ENCODE results near the gene KCMF1. TPM values are rescaled to one million over a fixed set of nuclear protein-coding genes. Genes with fewer than 3 reads are reported as not detected.

Gene KCMF1
- polyA plus RNA-seq, 1 experiment, result 121 TPM

DNA sequence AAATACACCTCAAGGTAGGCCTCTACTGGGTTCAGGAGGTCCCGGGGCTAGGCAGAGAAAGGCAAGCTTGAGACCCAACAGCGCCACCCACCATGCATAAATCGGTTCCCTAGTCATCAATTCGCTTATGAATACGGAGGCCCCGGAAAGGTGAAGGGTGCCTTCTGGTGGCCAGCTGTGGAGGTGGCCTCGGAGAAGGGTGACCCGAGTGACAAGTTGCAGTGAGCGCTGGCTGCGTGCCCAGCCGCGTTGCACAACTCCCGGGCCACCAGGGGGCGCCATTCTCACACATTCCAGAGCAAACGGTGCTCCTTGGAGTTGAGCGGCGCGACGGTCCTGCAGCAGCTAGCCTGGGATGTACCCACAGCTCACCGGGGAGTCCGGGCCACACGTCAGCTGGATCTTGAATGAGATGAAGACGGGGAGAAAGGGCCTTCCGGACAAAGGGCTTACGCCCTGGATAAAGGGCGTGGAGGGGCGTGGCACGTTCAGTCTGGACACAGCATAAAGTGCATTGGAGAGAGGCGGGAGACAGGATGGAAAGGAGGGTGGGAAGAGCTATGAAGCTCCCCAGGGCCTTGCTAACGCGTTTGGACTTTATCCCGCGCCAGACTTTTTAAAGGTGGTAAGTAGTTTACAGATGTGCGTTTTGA, 45.1 kb upstream of the KCMF1 start:
- Histone ChIP-seq H3K4me3 (ENCODE audit: low read depth, low read length) (peak overlapping the region; percentile 57), H3K9me3 (ENCODE audit: control insufficient read depth, insufficient read depth, low read length) (no peaks in the 10 kb centered on the region; the same call in 1 of the 2 replicates), H3K27me3 (ENCODE audit: control insufficient read depth, insufficient read depth, low read length) (no peaks in the 10 kb centered on the region), H3K27ac (ENCODE audit: low read depth, low read length) (no peak overlapping the region)
- DNase-seq (ENCODE audit: low read depth, low spot score), result no peak
- CTCF ChIA-PET, result interaction anchor here (0.5 to 2.7 kb wide), 64 partner anchors 9 to 779 kb away, joined by 3 to 28 read pairs (median 4); partner anchors contain the start of gene SUCLG1
- POLR2A ChIA-PET, result interaction anchor here (0.6 to 1.7 kb wide), 6 partner anchors 17 to 50 kb away, joined by 3 to 12 read pairs (median 4); partner anchors contain the start of genes KCMF1 and TMSB10
- TF ChIP-seq, protein P1, sequence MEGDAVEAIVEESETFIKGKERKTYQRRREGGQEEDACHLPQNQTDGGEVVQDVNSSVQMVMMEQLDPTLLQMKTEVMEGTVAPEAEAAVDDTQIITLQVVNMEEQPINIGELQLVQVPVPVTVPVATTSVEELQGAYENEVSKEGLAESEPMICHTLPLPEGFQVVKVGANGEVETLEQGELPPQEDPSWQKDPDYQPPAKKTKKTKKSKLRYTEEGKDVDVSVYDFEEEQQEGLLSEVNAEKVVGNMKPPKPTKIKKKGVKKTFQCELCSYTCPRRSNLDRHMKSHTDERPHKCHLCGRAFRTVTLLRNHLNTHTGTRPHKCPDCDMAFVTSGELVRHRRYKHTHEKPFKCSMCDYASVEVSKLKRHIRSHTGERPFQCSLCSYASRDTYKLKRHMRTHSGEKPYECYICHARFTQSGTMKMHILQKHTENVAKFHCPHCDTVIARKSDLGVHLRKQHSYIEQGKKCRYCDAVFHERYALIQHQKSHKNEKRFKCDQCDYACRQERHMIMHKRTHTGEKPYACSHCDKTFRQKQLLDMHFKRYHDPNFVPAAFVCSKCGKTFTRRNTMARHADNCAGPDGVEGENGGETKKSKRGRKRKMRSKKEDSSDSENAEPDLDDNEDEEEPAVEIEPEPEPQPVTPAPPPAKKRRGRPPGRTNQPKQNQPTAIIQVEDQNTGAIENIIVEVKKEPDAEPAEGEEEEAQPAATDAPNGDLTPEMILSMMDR (IDR thresholded peaks at IDR 0.05; ENCODE audit: low read depth, low read length), result peak; percentile 89

DNA sequence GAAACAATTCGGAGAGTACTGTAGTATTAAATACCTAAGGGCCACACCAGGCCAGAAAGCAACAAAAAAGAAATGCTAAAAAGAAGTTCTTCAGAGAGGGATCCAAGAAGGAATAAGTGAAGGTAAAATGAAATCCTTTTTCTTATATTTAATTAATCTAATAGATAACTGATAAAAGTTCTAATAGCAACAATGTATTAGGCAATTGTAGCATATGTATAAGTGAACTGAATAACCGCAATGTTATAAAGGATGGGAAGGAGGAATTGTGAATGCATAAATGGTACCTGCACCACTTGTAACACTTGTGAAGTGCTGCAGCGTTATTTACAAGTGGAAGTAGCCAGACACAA, 43.7 kb upstream of the KCMF1 start:
- ChIA-PET POLR2A (no interaction called here), CTCF (interaction anchor here (1.8 to 2.2 kb wide), 4 partner anchors 14 to 373 kb away, joined by 6 to 24 read pairs (median 14); no protein-coding TSS in a partner anchor)
- DNase-seq (ENCODE audit: low read depth, low spot score), result no peak
- Histone ChIP-seq H3K4me3 (ENCODE audit: low read depth, low read length) (peak overlapping the region; percentile 56), H3K9me3 (ENCODE audit: control insufficient read depth, insufficient read depth, low read length) (no peaks in the 10 kb centered on the region; the same call in 1 of the 2 replicates), H3K27me3 (ENCODE audit: control insufficient read depth, insufficient read depth, low read length) (no peaks in the 10 kb centered on the region), H3K27ac (ENCODE audit: low read depth, low read length) (no peak overlapping the region)
- TF ChIP-seq, protein P1 (IDR thresholded peaks at IDR 0.05; ENCODE audit: low read depth, low read length), result no peak

DNA sequence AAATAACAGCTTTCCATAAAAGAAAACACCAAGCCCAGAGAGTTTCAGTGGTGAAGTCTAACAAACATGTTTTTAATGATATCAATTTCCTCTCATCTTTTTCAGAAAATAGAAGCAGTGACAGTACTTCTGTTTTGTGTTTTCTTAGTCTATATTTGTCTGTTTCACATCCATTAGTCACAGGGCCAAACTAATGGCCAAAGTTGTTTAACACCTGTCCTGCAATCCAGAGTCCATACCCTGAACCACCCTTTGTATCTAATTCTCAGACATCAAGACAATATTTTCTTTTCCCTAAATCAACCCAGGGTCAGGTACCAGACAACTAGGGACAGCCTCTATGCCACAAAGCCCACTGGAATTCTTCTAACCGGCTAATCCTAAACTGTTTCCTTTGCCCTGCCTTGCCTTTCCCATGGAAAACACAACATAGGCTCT, 39.6 kb upstream of the KCMF1 start:
- TF ChIP-seq, protein P1 (IDR thresholded peaks at IDR 0.05; ENCODE audit: low read depth, low read length), result no peak
- H3K27me3 ChIP-seq (ENCODE audit: control insufficient read depth, insufficient read depth, low read length), result no peaks in the 10 kb centered on the region
- H3K9me3 ChIP-seq (ENCODE audit: control insufficient read depth, insufficient read depth, low read length), result no peaks in the 10 kb centered on the region; the same call in 1 of the 2 replicates
- no peak for DNase-seq (ENCODE audit: low read depth, low spot score)
- H3K4me3 ChIP-seq (ENCODE audit: low read depth, low read length), result no peak overlapping the region
- H3K27ac ChIP-seq (ENCODE audit: low read depth, low read length), result no peak overlapping the region
- ChIA-PET POLR2A (no interaction called here), CTCF (interaction anchor here (0.6 kb wide), 1 partner anchor 71 kb away, joined by 3 read pairs; no protein-coding TSS in a partner anchor)

DNA sequence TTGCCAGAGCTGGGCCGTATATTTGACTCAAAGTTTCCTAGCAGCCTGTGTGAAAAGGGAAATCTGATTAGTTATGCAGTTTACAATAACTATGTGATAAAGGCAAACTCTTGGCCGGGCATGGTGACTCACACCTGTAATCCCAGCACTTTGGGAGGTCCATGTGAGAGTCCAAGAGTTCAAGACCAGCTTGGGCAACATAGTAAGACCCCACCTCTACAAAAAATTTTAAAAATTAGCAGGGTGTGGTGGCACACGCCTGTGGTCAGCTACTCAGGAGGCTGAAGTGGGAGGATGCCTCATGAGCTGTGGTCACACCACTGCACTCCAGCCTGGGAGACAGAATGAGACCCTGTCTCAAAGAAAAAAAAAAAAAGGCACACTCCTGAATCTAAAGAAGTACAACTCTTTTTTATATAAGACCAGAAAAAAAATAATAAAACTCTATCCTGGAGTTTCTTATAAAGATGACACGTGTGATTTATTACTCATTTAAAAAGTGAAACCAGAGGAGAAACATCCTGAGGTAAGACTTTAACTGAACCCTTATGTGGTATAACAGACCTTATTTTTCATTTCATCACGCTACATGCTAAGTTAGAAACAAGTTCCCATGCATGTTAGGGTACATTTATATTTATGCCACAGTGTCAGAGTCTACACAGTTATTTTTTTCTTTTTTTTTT, 32.6 kb upstream of the KCMF1 start:
- no peaks in the 10 kb centered on the region for H3K27me3 ChIP-seq (ENCODE audit: control insufficient read depth, insufficient read depth, low read length)
- TF ChIP-seq, protein P1 (IDR thresholded peaks at IDR 0.05; ENCODE audit: low read depth, low read length), result no peak
- POLR2A ChIA-PET, result no interaction called here
- no peaks in the 10 kb centered on the region; the same call in 1 of the 2 replicates for H3K9me3 ChIP-seq (ENCODE audit: control insufficient read depth, insufficient read depth, low read length)
- no peak for DNase-seq (ENCODE audit: low read depth, low spot score)
- no peak overlapping the region for H3K27ac ChIP-seq (ENCODE audit: low read depth, low read length)
- CTCF ChIA-PET, result interaction anchor here (0.7 to 2.1 kb wide), 2 partner anchors 12 to 367 kb away, joined by 3 to 13 read pairs; no protein-coding TSS in a partner anchor
- H3K4me3 ChIP-seq (ENCODE audit: low read depth, low read length), result no peak overlapping the region

Measured in AG04450 (cell line).